HG03520 (cell line): Measurements from ENCODE around the gene UNC80.
A peak's percentile ranks its signal among the peaks of the same experiment; 100 is the strongest.

Source experiments
- ATAC-seq: cut with Tn5 transposase; IDR thresholded peaks from one replicate; pipeline ENCODE4 v1.9.1; 2021; ENCODE audit warnings: mild to moderate bottlenecking, moderate library complexity; ENCODE audit not compliant: unreplicated experiment

The UNC80 gene

DNA sequence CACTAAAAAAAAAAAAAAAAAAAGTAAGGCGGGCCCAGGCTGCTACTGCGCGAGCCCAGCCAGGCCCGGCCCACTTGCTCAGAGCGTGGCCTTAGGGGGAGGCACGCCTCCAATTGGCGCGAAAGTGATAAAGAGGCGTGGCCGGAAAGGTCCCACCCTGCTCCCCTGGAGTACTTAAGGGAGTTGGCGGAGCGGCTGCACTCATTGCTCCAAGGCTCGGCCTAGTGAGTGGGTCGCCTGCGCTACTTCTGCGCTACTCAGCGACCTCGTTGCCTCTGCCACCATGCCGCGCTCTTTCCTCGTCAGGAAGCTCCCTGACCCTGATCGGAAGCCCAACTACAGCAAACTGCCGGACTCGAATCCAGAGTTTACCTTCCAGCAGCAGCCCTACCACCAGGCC lies 36.9 kb downstream of the UNC80 start:
- no peak for ATAC-seq

DNA sequence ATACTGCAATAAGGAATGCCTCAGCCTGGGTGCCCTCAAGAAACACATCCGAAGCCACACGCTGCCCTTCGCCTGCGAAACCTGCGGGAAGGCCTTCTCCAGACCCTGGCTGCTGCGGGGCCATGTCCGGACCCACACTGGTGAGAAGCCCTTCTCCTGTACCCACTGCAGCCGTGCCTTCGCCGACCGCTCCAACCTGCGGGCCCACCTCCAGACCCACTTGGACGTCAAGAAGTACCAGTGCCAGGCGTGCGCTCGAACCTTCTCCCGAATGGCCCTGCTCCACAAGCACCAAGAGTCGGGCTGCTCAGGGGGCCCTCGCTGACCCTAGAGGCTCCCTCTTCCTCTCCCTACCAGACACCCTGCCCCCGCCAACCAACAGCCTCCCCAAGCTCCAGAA lies 37.6 kb downstream of the UNC80 start:
- no peak for ATAC-seq

DNA sequence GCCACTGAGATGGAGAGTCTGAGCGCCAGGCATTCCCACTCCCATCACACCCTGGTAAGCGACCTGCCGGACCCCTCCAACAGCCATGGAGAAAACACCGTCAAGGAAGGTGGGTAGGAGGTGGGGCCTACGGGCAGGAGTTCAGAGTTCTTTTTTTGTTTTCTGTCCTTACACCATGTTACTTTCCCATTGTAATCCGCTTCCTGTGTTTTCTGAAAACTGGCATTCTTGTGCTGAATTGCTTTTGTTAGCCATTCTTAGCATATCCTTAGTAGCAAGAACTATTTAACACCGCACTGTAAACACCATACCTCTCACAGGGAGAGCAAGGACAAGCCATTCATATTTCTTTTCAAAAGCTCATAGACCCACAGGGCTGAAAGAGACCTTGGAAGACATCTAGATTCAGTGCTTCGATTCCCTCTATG lies 46.2 kb downstream of the UNC80 start:
- no peak for ATAC-seq

DNA sequence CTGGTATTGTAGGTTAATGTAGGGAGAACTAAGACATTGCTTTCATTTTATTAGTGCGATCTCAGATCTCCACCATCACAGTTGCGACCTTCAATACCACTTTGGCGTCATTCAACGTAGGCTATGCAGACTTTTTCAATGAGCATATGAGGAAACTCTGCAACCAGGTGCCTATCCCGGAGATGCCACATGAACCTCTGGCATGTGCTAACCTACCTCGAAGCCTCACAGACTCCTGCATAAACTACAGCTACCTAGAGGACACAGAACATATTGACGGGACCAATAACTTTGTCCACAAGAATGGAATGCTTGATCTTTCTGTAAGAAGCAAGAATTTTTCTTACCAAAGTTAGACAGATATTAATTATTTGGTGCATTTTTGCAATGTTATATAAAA lies 47.3 kb downstream of the UNC80 start:
- ATAC-seq: no peak

DNA sequence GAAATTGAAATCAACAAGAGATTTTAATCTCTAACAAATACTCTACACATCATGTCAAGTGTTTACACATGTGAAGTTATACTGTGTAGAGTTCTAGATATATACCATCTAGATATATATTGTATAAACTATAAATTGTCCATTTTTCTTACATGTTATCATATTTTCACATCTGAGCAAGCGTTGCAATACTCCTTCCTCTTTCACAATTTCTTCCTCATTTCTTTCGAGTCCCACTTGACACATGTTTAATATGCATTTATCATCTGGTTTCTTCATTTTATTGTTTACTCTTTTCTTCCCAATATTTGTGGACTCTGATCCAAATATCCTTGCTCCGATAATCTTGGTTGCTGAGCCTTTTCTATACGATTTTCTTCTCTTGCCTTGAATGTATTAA lies 50.2 kb downstream of the UNC80 start:
- no peak for ATAC-seq

DNA sequence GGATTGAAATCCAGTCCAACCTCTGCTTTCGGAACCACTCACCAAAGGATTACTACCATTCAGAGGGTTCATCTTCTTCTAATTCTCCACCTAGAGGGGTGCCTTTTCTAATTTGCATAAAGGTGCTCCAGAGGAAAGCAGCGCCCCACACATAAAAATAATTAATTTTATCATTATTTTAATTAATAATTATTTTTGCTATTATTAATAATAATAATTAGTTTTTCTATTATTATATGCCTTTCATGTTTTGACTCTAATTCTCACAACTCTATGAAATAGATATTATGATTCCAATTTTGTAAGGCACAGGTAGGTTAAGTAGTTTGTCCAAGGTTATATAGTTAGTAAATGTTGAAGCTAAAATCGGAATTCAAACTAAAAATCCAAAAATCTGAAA lies 51.9 kb downstream of the UNC80 start:
- ATAC-seq: no peak

DNA sequence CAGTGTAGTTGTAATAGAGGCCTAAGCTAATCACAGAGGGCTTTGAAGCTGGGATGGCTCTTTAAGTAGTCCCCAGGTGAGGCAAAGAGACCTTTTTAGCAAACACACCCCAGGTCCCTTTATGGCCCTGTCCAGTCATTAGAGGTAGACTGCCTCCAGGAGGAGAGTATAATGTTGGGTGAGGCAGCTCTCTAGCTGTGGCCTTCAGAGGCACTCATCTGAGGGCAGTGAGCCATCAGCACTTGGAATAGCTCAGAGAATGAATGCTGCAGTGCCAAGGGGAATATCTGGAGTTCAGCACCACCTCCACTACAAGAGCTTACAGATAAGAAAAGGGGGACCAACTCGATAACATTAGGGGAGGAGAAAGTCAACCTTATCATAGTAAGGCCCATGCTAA lies 52.8 kb downstream of the UNC80 start:
- no peak for ATAC-seq

DNA sequence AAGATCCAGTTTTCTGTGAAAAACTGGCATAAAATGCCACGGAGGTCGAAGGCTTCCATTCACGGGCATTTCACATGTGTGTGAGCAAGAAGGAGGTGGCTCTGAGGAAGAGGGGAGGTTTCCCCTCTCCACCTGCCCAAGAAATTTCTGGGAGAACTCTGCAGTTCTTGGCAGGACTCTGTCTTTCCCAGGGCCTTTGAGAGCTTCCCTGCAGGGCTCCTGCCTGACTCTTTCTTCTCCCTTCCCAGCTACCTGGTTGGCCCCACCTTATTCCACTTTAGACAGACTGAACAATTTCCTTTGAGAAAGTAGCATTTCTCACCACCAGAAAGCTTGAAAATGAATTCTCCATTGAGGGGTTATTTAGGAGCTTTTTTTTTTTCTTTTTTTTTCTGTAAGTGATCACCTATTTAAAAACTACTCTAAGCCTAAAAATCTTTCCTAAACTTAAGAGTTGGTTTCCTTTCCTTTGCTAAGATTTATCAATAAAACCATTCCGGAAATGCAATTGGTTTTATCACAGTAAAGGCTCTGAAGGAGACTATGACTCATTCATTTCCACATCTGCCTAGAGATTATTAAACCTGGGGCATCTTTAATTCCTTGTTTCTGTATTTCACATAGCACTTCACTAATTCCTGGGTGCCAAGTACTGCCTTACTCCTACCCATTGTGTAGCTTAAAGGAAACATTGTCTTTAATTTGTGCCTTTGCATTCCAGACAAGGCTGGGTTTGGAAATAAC lies 59.3 kb downstream of the UNC80 start:
- no peak for ATAC-seq

DNA sequence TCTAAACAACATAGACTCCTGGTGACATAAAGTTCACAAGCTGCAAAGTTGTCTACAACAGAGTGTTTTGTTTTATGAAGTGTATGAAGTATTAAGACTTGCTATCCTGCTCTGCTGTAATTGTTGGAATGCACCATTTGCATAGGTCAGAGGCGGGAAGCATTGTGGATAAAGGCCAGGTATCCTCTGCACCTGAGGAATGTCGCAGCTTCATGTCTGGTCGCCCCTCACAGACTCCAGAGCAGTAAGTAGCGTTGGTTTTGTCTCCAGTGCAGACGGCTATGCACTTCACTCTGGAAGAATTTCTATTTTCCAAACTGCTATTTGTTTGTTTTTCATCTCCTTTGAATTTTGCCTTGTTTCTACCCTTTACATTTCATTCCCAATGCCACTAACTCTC lies 63.1 kb downstream of the UNC80 start:
- ATAC-seq: no peak

DNA sequence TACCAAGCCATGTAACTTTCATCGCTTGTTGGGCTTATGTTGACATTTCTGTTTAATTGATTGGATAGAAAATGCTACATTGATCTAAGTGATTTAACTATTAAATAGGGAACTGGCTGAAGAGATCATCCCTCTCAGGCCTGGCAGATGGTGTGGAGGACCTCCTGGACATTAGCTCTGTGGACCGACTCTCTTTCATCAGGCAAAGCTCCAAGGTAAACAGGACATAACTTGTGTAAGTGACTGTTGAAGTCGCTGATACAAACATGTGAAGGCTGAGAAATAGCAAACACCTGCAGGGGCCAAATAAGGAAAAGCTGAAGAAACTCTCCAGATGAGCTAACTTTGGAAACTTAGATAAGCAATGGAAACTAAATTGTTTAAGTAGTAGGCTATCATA lies 68.8 kb downstream of the UNC80 start:
- no peak for ATAC-seq

DNA sequence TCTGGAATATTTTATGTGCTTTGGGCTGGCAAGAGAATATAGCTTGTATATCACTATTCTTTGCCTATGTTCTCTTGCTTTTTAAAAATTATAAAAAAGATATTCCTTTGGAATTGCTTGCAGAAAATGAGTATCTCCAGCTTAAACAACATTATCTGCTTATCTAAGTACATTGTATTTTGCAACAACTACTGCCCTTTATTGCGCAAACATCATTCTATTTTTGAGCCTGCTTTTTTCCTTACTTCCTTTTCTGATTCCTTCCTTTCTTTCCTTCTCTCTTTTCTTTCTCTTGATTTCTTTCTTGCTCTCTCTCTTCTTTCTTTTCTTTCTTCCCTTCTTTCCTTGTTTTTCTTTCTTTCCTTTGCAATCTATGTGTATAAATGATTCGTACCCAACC lies 74.0 kb downstream of the UNC80 start:
- no peak for ATAC-seq

DNA sequence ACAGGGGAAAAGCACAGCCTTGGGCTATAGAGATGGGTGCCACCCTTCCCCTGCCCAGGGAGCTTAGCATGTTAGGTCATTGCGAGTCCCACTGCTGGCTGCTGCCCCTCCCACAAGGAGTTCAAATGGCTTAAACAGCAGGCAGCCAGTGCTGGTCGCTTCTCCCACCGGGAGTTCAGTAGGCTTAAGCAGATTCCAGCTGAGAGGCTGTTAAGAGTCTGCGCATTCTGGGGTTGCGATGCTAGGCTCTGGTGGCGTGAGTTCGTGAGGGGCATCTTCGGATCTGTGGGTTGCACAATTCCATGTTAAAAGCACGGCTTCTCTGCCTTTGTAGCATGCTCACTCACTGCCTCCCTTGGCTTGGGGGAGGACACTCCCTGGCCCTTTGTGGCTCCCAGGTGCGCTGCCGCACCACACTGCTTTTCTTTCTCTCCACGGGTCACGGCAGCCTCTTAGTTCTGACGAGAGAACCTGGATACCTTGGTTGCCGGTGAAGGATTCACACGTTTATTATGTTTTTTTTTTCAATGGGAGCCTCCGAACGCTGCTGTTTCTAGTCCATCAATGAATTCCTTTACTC lies 93.2 kb downstream of the UNC80 start:
- ATAC-seq: no peak

DNA sequence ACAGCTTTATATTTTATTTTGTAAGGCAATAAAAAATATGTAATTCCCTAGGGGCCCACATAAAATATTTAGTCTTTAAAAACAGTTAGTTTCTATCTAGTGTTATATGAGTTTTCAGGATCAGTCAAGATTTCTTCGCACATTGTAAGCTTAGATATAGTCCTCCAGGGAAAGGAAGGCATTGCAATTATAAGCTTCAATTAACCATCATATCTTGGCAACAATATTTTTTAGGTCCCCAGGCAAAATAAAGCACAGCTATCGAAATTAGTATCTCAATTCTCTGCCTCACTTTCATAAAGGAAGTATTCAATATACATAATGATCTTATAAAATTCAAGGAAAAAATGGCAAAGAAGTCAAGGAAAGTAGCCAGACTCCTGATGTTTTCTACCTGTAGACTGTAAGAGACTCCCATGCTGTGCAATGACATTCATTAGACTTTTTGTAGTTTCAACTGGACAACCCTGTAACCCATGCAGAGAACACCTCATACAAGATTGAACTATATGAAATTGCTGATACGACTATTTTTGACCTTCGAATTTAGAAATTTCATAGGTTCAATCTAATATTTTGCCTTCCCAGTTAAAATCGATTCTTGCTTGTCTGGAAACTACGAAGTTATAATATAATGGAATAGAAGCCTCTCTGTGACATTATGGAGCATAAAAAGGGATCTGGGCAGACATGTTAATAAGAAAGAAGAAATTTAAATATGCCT lies 96.8 kb downstream of the UNC80 start:
- no peak for ATAC-seq

DNA sequence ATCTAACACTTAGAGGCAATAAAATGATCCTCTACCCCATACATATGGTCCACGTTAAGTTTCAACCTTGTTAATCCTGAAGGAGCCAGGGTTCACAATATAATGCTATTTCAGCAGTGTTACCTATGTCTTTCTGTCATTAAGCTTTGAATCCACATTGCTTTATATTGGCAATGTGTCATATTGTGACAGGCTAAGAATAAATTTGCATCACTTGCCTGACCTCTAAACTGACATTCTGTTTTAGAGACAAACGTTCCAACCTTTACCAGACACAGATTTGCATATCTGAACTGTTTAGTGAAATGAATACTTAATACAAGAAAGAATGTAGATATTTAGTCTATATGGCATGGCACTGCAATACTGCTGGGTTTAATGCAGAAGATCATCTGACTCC lies 98.4 kb downstream of the UNC80 start:
- no peak for ATAC-seq

DNA sequence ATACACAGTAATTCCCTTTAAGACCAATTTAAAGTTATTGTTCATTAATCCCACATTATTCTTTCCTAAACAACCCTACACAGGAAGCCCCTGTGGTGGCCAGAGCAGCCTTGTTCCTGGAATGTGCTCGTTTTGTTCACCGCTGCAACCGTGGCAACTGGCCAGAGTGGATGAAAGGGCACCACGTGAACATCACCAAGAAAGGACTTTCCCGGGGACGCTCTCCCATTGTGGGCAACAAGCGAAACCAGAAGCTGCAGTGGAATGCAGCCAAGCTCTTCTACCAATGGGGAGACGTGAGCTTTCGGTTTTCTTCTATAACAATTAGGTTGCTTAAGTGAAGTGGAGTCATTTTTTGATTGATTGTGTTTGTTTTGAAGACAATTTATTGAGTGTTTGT lies 101.0 kb downstream of the UNC80 start:
- ATAC-seq: no peak

DNA sequence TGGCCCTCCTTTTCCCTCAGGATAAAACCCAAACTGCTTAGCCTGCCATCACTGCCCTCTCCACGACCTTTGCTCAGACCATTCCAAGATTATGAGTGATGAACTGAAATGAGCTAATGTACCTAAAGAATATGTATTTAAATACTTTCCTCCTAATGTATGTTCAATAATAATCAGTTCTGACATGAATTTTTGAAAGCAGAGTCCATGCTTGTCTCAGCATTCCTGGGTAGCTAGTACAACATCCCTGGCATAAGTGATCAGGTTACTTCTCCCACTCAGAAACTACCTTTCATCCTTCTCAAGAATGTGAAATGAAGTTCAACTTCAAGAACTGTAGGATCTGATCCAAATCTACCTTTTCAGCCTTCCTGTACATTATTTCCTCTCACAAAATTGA lies 103.6 kb downstream of the UNC80 start:
- ATAC-seq: no peak

DNA sequence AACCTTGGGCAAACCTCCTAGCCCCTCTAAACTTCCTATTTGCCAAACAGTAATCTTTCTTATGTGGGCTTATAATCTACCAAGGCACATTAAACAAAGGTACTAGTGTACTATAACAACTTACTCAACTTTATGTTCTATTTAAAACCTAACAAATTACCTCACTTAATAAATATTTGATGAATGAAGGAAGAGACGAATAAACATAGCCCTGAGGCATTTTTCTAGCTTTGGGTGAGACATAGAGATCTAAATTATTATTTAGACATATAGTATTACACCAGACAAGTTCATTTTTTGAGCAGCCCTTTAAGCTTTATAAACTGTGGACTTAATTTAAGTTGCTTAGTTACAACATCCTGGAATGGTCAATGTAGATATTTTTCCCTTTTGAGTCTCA lies 104.6 kb downstream of the UNC80 start:
- ATAC-seq: no peak

DNA sequence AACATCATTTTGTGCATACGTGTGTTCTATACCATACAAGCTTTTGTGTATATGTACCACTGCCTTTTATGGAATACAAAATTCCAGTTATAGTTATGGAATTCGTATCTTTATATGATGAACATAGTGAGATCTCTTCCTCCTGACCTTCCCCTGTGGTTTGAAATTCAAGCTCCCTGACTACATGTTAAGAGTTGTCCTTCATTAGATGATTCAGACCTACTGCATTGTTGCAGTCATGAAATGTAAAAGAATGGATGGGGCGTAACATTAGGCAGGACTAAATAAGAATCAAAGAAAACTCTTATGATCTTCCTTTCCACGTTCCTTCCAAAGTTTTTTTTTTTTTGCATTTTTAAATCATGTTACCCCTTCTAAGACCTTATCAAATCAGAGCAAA lies 107.1 kb downstream of the UNC80 start:
- no peak for ATAC-seq

DNA sequence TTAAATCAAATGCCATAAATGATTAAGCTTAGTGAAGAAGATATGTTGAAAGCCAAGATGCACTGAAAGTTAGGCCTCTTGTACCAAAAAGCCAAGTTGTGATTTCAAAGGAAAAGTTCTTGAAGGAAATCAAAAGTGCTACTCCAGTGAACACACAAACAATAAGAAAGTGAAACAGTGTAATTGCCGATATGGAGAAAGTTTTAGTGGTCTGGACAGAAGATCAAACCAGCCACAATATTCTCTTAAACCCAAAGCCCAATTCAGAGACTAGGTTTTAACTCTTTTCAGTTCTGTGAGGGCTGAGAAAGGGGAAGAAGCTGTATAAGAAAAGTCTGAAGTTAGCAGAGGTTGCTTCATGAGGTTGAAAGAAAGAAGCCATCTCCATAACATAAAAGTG lies 129.0 kb downstream of the UNC80 start:
- ATAC-seq: no peak

DNA sequence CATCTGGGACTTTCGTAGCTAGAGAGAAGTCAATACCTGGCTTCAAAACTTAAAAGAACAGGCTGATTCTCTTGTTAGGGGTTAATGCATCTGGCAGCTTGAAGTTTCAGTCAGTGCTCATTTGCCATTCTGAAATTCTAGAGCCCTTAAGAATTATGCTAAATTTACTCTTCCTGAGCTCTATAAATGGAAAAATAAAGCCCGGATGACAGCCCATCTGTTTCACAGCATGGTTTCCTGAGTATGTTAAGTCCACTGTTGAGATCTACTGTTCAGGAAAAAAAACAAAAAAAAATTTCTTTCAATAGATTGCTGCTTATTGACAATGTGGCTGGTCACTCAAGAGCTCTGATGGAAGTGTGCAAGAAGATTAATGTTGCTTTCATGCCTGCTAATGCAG lies 129.5 kb downstream of the UNC80 start:
- no peak for ATAC-seq

DNA sequence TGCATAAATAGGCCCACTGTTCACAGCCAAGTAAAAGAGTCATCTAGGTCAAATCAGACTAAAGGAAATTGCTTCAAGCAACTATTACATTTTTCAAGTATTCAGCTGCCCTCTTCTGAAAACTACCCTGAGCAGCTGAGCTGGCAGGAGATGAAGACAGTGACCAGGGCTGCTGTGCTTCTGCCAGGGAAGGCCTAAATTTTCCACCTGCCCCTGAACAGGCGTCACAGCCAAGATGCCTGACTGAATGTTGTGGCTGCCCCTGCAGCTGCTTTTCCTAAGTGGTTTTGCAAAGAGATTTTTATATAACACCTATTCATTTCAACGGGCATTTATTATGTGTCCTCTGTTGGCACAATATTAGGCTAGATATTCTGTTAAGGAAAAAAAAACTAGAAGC lies 134.1 kb downstream of the UNC80 start:
- ATAC-seq: no peak

DNA sequence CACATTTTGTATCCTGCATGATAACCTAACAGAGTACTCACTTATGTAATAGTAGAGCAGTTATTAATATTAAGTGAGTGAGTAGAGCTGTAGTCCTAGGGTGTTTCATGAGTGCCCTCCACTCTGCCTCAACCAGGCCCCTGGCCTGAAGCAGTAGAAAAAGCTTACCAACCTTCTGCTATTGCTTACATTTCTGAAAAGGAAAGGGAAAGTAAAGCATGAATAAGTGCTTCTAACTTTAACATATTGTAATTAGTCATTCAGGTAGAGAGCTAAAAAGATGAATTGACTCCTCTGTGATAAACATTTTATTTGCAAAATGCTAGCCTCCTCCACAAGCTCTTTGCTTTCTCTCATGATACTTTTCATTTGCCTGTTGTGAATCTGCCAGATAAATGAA lies 136.1 kb downstream of the UNC80 start:
- ATAC-seq: peak; percentile 56
